GM20000 (cell line): ENCODE data around the gene CHDH.

Experiments used
- DNase-seq: peaks from one replicate; pipeline ENCODE4 v3.0.0; 2012; ENCODE audit warnings: low spot score
- TF ChIP-seq, protein P1 (sequence below): IDR thresholded peaks from 2 replicates; pipeline ENCODE4 v1.5.1; 2012; ENCODE audit warnings: mild to moderate bottlenecking, control low read depth; ENCODE audit errors: extremely low read depth, missing control alignments

CHDH gene

DNA sequence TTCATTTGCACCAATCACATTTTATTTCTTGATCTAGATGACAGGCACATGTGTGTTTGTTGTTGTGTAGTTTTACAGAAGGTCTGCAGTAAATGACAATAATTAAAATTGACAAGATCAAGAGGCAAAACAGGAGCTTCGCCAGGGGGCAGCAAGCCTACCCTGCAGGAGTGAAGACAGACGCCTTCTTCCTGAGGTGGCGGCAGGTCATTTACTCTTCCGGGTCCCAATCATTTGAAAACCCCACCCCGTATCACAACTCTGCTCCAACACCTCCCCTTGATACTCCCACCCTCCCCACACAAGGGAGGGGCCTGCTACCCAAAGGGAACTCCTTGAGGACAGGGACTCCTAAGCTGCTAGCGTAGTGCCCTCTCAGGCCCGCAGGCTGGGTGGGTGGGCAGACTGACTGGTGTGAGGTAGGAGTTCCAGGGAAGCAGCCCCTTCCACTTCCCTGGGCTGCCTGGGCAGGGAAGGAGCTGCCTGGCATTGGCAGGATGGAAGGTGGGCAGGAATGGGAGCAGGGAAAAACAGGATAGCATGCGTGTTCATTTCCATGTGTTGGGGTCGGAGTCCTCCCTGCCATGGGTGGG lies 13.1 kb downstream of the CHDH start:
- no peak for DNase-seq
- TF ChIP-seq, protein P1, sequence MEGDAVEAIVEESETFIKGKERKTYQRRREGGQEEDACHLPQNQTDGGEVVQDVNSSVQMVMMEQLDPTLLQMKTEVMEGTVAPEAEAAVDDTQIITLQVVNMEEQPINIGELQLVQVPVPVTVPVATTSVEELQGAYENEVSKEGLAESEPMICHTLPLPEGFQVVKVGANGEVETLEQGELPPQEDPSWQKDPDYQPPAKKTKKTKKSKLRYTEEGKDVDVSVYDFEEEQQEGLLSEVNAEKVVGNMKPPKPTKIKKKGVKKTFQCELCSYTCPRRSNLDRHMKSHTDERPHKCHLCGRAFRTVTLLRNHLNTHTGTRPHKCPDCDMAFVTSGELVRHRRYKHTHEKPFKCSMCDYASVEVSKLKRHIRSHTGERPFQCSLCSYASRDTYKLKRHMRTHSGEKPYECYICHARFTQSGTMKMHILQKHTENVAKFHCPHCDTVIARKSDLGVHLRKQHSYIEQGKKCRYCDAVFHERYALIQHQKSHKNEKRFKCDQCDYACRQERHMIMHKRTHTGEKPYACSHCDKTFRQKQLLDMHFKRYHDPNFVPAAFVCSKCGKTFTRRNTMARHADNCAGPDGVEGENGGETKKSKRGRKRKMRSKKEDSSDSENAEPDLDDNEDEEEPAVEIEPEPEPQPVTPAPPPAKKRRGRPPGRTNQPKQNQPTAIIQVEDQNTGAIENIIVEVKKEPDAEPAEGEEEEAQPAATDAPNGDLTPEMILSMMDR = no peak

DNA sequence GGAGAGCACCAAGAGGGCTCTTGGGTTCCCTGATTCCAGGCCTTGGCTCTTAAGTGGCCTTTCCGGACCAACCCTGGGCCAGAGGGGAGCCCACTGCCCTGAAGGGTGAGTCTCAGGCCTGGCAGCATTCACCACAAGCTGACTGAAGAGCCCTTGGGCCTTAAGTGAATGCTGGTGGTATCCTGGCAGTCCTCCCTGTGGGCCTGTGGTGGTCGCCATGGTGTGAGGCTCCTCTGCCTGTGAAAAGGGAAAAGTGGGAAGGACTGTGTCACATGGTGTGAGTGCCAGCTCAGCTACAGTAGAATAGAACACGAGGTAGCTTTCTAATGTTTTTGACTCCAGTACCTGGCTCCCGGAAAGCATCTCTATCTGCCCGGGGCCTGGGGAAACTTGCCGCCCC lies 15.3 kb downstream of the CHDH start:
- DNase-seq = no peak
- TF ChIP-seq, protein P1 = no peak

DNA sequence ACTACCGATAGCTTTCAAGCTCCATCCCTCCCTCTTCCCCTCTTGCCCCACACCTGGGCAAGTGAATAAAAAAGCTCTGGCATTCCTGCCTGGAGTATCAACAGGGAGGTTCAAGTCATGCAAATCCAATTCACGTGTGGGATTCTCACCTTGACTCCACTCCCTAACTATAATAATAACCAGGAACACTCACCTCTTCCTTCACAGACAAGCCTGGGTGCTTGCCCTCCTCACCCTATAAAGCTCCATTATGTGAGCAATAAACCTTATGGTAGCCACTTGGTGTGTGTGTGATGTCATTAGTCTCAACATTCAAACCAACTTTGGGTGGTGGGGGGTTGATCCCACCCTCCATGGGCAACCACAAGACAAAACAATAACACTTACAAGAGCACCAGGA lies 16.6 kb downstream of the CHDH start:
- TF ChIP-seq, protein P1 = no peak
- no peak for DNase-seq

DNA sequence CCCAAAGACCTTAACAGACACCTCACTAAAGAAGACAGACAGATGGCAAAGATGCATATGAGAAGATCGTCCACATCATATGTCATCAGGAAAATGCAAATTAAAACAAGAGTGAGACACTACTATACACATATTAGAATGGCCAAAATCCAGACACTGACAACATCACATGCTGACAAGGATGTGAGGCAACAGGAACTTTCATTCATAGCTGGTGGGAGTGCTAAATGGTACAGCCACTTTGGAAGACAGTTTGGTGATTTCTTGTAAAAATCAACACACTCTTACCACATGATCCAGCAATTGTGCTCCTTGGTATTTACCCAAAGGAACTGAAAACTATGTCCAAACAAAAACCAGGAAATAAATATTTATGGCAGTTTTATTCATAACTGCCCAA lies 17.6 kb downstream of the CHDH start:
- TF ChIP-seq, protein P1 = no peak
- no peak for DNase-seq

DNA sequence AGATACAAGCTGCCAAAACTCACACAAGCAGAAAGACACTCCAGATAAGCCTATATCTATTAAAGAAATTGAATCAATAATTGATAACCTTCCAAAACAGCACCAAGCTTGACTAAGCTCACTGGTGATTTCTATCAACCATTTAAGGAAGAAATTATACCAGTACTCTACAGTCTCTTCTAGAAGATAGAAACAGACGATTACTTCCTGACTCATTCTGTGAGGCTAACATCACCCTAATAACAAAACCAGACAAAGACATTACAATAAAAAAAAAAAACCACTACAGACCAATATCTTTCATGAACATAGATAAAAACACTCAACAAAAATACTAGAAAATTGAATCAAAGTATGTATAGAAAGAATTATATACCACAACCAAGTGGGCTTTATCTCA lies 20.2 kb downstream of the CHDH start:
- DNase-seq = no peak
- TF ChIP-seq, protein P1 = no peak

DNA sequence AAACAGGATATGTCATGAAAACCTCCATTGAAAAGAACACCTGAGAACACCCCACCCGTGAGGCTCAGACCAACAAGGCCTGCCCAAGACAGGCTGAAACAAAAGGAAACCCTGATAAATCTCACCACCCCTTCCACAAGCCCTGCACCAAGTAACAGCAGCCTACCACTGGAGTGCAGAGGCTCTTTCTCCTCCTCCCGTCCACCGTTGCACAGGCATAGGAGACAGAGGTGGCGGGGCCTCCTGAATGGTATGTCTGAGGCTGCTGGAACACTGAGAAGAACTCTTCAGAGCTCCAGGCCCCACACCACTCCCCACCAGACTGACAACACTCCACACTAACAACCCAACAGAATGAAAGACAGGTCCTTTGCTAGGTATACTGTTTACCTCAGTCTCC lies 21.4 kb downstream of the CHDH start:
- TF ChIP-seq, protein P1 = no peak

DNA sequence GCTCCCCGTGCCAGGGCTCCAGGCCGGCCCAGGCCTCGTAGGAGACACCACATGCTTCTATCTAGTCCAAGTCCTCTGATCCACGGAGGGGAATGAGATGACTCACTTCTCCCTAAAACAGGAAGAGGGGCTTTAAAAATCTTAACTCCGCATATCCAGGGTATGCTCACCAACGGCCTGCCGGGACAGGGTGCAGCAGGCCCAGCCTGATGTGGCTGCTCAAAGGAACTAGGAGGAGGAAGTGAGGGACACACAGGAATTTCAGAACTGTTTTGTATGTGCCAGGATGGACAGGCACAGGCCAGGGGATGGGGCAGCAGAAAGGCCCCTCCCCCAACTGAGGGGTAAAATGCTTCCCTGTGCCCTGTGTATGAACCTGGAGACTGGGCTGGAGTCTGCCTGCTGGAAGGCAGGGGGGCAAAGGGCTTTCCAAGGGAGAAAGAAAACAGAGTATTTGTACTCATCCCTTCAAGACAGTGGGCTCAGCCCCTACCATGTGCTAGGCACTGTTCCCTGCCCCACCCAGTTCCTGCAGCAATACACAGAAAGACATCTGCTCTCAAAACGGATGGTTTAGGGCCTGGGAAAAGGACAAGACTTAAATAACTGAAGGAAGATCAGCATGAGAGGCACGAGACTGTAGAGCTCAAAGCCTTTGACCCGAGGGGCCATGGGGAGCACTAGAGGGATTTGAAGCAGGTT lies 22.1 kb downstream of the CHDH start:
- DNase-seq = no peak
- TF ChIP-seq, protein P1 = no peak

More for the DNA sequence above, 21.4 kb downstream of the CHDH start:
- no peak for DNase-seq
